ENCODE measurements around the gene SLC15A3. TPM values are rescaled to one million over a fixed set of nuclear protein-coding genes. Genes with fewer than 3 reads are reported as not detected.

SLC15A3 gene
- polyA plus RNA-seq, 1 of the 3 experiments (the other 2 are of a cell fraction) = not detected

DNA sequence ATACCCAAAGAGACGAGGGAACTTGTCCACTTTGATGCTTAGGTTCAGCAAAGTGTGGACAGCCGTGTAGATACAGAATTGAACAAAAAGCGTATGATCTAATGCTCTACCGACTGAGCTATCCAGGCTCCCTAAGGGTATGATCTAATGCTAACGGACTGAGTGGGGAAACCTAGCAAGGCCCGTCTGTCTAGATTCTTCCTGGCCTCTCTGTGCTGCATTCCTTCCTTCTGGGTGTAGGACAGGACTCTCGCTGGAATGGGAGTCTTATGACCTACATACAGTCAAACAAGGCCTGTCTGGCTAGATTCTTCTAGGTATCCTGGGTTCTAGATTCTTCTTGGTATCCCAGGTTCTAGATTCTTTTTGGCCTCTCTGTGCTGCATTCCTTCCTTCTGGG, 8.4 kb upstream of the SLC15A3 start:
- Histone ChIP-seq H3K27ac (ENCODE audit: low read depth in 2 of 2, low read length in 1 of 2) (no peak overlapping the region), H4K20me1 (ENCODE audit: insufficient read depth) (no peaks in the 10 kb centered on the region), H3K4me2 (no peak overlapping the region), H3K36me3 (replicated peaks in 1 of 2; ENCODE audit: control insufficient read depth in 1 of 2, insufficient read depth in 2 of 2, low read length in 1 of 2) (no peaks in the 10 kb centered on the region), H2AFZ (ENCODE audit: low read depth) (no peak overlapping the region), H3F3A (replicated peaks; ENCODE audit: insufficient read depth) (no peaks in the 10 kb centered on the region), H3K4me3 (ENCODE audit: low read depth in 2 of 2, low read length in 1 of 2) (no peak overlapping the region), H3K9me2 (no peaks in the 10 kb centered on the region), H3K27me3 (ENCODE audit: insufficient read depth) (no peaks in the 10 kb centered on the region; the same call in 1 of the 2 replicates), H3K9me3 (no peaks in the 10 kb centered on the region), H3K79me2 (ENCODE audit: insufficient read depth) (no peaks in the 10 kb centered on the region), H3K4me1 (ENCODE audit: control insufficient read depth in 1 of 2, insufficient read depth in 2 of 2, low read depth in 1 of 2, low read length in 1 of 2) (no peaks in the 10 kb centered on the region), H3K9ac (no peak overlapping the region)
- ChIA-PET CTCF (interaction anchor here (1.4 to 1.5 kb wide), 2 partner anchors 10 to 20 kb away, joined by 3 to 4 read pairs; no protein-coding TSS in a partner anchor), POLR2A (no interaction called here)
- TF ChIP-seq, protein P1, sequence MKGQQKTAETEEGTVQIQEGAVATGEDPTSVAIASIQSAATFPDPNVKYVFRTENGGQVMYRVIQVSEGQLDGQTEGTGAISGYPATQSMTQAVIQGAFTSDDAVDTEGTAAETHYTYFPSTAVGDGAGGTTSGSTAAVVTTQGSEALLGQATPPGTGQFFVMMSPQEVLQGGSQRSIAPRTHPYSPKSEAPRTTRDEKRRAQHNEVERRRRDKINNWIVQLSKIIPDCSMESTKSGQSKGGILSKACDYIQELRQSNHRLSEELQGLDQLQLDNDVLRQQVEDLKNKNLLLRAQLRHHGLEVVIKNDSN (IDR thresholded peaks at IDR 0.05; ENCODE audit: borderline replicate concordance, low read depth) = no peak
- TF ChIP-seq EP300 (IDR thresholded peaks at IDR 0.05; ENCODE audit: borderline replicate concordance in 1 of 2, low read depth in 1 of 2, low read length in 1 of 2) = no peak
- no peak for TF ChIP-seq MXI1 (IDR thresholded peaks at IDR 0.05; ENCODE audit: low read depth, low read length)
- no peak for TF ChIP-seq RFX5 (IDR thresholded peaks at IDR 0.05; ENCODE audit: low read length)
- no peak for TF ChIP-seq TEAD4 (IDR thresholded peaks at IDR 0.05; ENCODE audit: borderline replicate concordance, insufficient read depth)
- no peak for TF ChIP-seq RXRA (IDR thresholded peaks at IDR 0.05; ENCODE audit: borderline replicate concordance, low read depth)
- TF ChIP-seq, protein P2, sequence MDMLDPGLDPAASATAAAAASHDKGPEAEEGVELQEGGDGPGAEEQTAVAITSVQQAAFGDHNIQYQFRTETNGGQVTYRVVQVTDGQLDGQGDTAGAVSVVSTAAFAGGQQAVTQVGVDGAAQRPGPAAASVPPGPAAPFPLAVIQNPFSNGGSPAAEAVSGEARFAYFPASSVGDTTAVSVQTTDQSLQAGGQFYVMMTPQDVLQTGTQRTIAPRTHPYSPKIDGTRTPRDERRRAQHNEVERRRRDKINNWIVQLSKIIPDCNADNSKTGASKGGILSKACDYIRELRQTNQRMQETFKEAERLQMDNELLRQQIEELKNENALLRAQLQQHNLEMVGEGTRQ (IDR thresholded peaks at IDR 0.05; ENCODE audit: borderline replicate concordance, low read depth, low read length) = no peak
- TF ChIP-seq, protein P3, sequence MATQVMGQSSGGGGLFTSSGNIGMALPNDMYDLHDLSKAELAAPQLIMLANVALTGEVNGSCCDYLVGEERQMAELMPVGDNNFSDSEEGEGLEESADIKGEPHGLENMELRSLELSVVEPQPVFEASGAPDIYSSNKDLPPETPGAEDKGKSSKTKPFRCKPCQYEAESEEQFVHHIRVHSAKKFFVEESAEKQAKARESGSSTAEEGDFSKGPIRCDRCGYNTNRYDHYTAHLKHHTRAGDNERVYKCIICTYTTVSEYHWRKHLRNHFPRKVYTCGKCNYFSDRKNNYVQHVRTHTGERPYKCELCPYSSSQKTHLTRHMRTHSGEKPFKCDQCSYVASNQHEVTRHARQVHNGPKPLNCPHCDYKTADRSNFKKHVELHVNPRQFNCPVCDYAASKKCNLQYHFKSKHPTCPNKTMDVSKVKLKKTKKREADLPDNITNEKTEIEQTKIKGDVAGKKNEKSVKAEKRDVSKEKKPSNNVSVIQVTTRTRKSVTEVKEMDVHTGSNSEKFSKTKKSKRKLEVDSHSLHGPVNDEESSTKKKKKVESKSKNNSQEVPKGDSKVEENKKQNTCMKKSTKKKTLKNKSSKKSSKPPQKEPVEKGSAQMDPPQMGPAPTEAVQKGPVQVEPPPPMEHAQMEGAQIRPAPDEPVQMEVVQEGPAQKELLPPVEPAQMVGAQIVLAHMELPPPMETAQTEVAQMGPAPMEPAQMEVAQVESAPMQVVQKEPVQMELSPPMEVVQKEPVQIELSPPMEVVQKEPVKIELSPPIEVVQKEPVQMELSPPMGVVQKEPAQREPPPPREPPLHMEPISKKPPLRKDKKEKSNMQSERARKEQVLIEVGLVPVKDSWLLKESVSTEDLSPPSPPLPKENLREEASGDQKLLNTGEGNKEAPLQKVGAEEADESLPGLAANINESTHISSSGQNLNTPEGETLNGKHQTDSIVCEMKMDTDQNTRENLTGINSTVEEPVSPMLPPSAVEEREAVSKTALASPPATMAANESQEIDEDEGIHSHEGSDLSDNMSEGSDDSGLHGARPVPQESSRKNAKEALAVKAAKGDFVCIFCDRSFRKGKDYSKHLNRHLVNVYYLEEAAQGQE (IDR thresholded peaks at IDR 0.05; ENCODE audit: low read depth, low read length) = no peak
- TF ChIP-seq, protein P4, sequence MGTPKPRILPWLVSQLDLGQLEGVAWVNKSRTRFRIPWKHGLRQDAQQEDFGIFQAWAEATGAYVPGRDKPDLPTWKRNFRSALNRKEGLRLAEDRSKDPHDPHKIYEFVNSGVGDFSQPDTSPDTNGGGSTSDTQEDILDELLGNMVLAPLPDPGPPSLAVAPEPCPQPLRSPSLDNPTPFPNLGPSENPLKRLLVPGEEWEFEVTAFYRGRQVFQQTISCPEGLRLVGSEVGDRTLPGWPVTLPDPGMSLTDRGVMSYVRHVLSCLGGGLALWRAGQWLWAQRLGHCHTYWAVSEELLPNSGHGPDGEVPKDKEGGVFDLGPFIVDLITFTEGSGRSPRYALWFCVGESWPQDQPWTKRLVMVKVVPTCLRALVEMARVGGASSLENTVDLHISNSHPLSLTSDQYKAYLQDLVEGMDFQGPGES (IDR thresholded peaks at IDR 0.05; ENCODE audit: low read depth, low read length) = no peak
- TF ChIP-seq POLR2AphosphoS5 (IDR thresholded peaks at IDR 0.05; ENCODE audit: low read depth, low read length) = no peak
- TF ChIP-seq YY1 (IDR thresholded peaks at IDR 0.05; ENCODE audit: low read depth) = no peak
- no peak for TF ChIP-seq SIN3A (IDR thresholded peaks at IDR 0.05; ENCODE audit: borderline replicate concordance, low read depth, low read length)
- whole genome bisulfite sequencing (ENCODE audit: low lambda C conversion rate) = 45% methylated on average over 6 of the region's 7 CpGs
- no peak for DNase-seq

All from SK-N-SH (cell line).